Endothelial cell of coronary artery (primary cell): ENCODE data around the gene ZNF141. TPM values are rescaled to one million over a fixed set of nuclear protein-coding genes. Genes with fewer than 3 reads are reported as not detected.

ENCODE experiments used
- total RNA-seq: library from RNA; depleted of rRNA; stranded (reverse); fragments of >200 nt; gene quantifications from 2 replicates; pipeline ENCODE4 v1.2.3, GENCODE V29; 2014

Gene ZNF141
- 7.6 and 11.8 TPM in 2 replicates for total RNA-seq

DNA sequence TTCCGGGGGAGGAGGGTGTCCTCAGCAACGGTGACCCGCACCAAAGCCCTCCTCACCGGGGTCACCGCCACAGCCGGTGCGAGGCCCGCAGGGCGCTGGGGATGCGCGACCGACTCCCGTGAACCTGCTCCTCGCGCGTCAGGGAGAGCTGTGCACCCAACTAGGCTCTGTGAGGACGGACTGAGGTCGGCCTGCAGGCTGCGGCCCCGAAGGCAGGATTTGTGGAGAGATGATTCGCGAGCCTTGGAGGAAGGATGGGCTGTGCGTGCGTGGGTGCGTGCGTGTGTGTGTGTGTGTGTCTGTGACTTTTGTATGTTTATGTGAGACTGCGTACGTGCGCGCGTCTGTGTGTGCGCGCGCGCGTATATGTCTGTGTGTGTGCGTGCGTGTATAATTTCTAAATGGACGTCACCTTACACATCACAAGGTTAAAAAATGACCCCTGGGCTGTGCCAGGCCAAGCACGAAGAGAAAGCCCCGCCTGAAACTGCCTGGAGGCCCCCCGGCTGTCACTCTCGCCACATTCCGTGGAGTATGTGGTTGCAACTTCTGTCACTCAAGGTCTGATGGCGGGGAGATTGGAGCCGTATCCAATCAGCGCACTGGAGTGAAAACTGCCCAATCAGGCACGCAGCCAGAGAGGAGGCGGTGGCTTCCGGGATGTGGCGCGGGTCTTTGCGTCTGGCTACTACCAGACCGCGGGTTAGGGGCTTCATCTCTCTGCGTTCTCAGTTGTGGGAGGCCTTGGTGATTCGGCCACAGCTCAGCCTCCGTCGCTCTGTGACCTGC lies at the start of gene ZNF141:
Gene ZNF141 (plus strand): TSS at position 672 of the 789 bp plus-strand sequence. CDS start 170 bp downstream, outside the sequence.

DNA sequence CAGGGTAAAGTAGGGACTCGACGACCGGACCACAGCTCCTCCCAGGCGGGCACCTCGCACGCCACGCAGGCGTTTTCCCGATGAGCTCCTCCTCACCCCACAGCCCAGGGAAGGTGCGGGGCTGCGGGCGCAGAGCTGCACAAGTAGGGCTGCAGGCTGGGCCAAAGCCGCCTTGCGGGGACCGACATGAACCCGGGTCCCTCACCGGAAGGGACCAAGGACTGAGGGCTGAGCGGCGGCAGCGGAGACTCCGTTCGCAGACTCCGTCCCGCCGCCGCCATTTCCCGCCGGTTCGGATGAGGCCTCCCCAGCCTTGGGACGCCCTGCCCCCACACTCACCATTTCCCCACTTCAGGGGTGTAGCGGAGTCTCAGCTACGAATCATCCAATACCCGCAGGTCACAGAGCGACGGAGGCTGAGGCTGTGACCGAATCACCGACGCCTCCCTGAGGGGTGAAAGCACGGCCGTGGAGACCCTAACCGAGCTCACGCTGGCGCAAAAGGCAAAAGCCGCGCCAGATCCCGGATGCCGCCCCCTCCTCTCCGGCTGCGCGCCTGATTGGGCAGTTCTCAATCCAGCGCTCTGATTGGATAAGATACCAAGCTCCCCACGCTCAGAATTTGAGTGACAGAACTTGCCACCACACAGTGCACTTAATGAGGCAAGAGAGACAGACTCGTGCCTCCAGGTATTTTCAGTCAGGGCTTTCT lies 32.5 kb upstream of the ZNF141 start, which contains the start of gene ZNF732:
Gene ZNF732 (minus strand): TSS at position 506 of the 712 bp plus-strand sequence. CDS start 164 bp downstream, at position 342.

Other genes with a start within 250 kb of the ZNF141 start
- gene ZNF718, start 213.3 kb upstream of the ZNF141 start, total RNA-seq = 4.1 and 6.9 TPM in 2 replicates
- 0.18 and 0.28 TPM in 2 replicates for gene ZNF732, start 32.3 kb upstream of the ZNF141 start, total RNA-seq
- gene ZNF721, start 161.3 kb downstream of the ZNF141 start, total RNA-seq = 12.7 and 19.1 TPM in 2 replicates
- 49.2 and 62.3 TPM in 2 replicates for gene PIGG, start 161.4 kb downstream of the ZNF141 start, total RNA-seq
- gene TMEM271, start 238.5 kb downstream of the ZNF141 start, total RNA-seq = not detected in 2 replicates